H1 (cell line): Measurements from ENCODE around the gene CACNA1E.

ENCODE experiments used
- CTCF ChIP-seq, 3 experiments: IDR thresholded peaks; 1 replicate in 2 of 3; 2 replicates in 1 of 3; pipeline versions ENCODE4 v1.5.1 to v1.6.1; 2011; ENCODE audit warnings: low read length in 3 of 3, mild to moderate bottlenecking in 3 of 3, inconsistent platforms in 2 of 3, low read depth in 1 of 3, moderate library complexity in 1 of 3; ENCODE audit not compliant: insufficient read depth in 1 of 3; ENCODE audit errors: control extremely low read depth in 1 of 3
- E2F6 ChIP-seq: IDR thresholded peaks from 2 replicates; pipeline ENCODE4 v1.6.1; 2012; ENCODE audit warnings: inconsistent platforms
- HDAC6 ChIP-seq: IDR thresholded peaks from one replicate; pipeline ENCODE4 v1.7.1; 2012; ENCODE audit warnings: low read depth, mild to moderate bottlenecking, inconsistent platforms, low read length, moderate library complexity
- POLR2A ChIP-seq, 2 experiments: IDR thresholded peaks; 1 replicate in 1 of 2; 2 replicates in 1 of 2; pipeline ENCODE4 v1.6.1; 2011; ENCODE audit warnings: low read depth in 2 of 2, low read length in 2 of 2, mild to moderate bottlenecking in 2 of 2; ENCODE audit errors: control extremely low read depth in 1 of 2
- POU5F1 ChIP-seq: IDR thresholded peaks from 2 replicates; pipeline ENCODE4 v1.6.1; 2011; ENCODE audit warnings: low read depth, mild to moderate bottlenecking, low read length, moderate library complexity
- RAD21 ChIP-seq, 2 experiments: IDR thresholded peaks in 1 of 2; conservative IDR thresholded peaks in 1 of 2; 2 replicates each; pipeline ENCODE4 v1.6.1; 2011; ENCODE audit warnings: low read depth in 2 of 2, low read length in 2 of 2, improper control_type of control experiment in 1 of 2, inconsistent platforms in 1 of 2, mild to moderate bottlenecking in 1 of 2, moderate library complexity in 1 of 2
- RFX5 ChIP-seq: IDR thresholded peaks from 2 replicates; pipeline ENCODE4 v1.6.1; 2011; ENCODE audit warnings: low read depth, low read length, improper control_type of control experiment, borderline replicate concordance
- TAF1 ChIP-seq: IDR thresholded peaks from 2 replicates; pipeline ENCODE4 v1.6.1; 2011; ENCODE audit warnings: mild to moderate bottlenecking, low read depth, low read length
- TCF12 ChIP-seq: IDR thresholded peaks from 2 replicates; pipeline ENCODE4 v1.6.1; 2011; ENCODE audit warnings: low read depth, mild to moderate bottlenecking, low read length
- TEAD4 ChIP-seq: IDR thresholded peaks from 2 replicates; pipeline ENCODE4 v1.6.1; 2012; ENCODE audit warnings: low read depth, low read length, inconsistent platforms, mixed read lengths
- USF2 ChIP-seq: IDR thresholded peaks from 2 replicates; pipeline ENCODE4 v1.6.1; 2011; ENCODE audit warnings: low read length, improper control_type of control experiment

GRCh38 chr1:181803421-181803820 lies 320.1 kb downstream of the CACNA1E start:
- no peak for TF ChIP-seq TCF12
- no peak for TF ChIP-seq RFX5
- TF ChIP-seq POU5F1: no peak
- TF ChIP-seq HDAC6: no peak
- TF ChIP-seq POLR2A (IDR thresholded peaks at IDR 0.05; ENCODE audit: control extremely low read depth in 1 of 2, low read depth in 2 of 2, low read length in 2 of 2): no peak
- TF ChIP-seq CTCF (IDR thresholded peaks at IDR 0.05; ENCODE audit: control extremely low read depth in 1 of 3, insufficient read depth in 1 of 3, low read depth in 1 of 3, low read length in 3 of 3): no peak
- no peak for TF ChIP-seq TEAD4
- no peak for TF ChIP-seq TAF1
- TF ChIP-seq USF2: no peak
- TF ChIP-seq E2F6: no peak
- no peak for TF ChIP-seq RAD21 (IDR thresholded peaks at IDR 0.05 in 1 of 2, conservative IDR thresholded peaks at IDR 0.05 in 1 of 2; ENCODE audit: low read depth in 2 of 2, low read length in 2 of 2)
